C4-2B (cell line): ENCODE data around the gene HLA-A.

ENCODE experiments used
- CTCF ChIP-seq: fragments of 450-650 bp; conservative IDR thresholded peaks from 2 replicates; pipeline ENCODE4 v1.5.1; 2017; ENCODE audit warnings: mild to moderate bottlenecking
- ZFX ChIP-seq: fragments of 450-650 bp; IDR thresholded peaks from 2 replicates; pipeline ENCODE4 v1.6.1; 2017

DNA sequence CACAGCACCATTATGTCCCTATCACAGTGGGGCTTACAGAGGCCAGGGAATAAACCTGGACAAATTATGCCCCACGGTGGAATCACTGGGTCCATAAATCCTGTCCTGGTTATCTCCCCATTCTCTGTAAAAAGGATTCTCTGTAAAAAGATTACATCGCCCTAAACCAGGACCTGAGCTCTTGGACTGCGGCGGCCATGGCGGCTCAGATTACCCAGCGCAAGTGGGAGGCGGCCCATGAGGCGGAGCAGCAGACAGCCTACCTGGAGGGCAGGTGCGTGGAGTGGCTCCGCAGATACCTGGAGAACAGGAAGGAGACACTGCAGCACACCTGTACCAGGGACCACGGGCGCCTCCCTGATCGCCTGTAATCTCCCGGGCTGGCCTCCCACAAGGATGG is 8.4 kb upstream of the HLA-A start:
- TF ChIP-seq CTCF = no peak
- TF ChIP-seq ZFX = no peak
